Psoas muscle (tissue), 8 donors: ENCODE results near the gene ARHGDIA. TPM values are rescaled to one million over a fixed set of nuclear protein-coding genes. Genes with fewer than 3 reads are reported as not detected.

Experiments
- ATAC-seq, 4 donors: fragments of 200-7000 bp; cut with Tn5 transposase; one replicate each; pipeline ENCODE4 v1.9.1; 2020; ENCODE audit warnings: moderate library complexity in 3 of 4, mild to moderate bottlenecking in 2 of 4
- DNase-seq, 2 donors: peaks; one replicate each; pipeline ENCODE4 v3.0.0-alpha.2; 2020
- H3K27ac ChIP-seq: fragments of 200-600 bp; one replicate; pipeline ENCODE4 v1.8.0; 2022
- H3K27me3 ChIP-seq, 3 donors: fragments of 200-600 bp in 1 of 3; one replicate each; pipeline versions ENCODE4 v1.6.1 to v1.8.0; 2013 to 2022; ENCODE audit warnings: low read length in 2 of 3, mild to moderate bottlenecking in 2 of 3, moderate library complexity in 1 of 3; ENCODE audit not compliant: insufficient read depth in 3 of 3
- H3K36me3 ChIP-seq, 2 donors: fragments of 200-600 bp in 1 of 2; one replicate each; pipeline versions ENCODE4 v1.6.1 to v1.8.0; 2013 to 2022; ENCODE audit warnings: low read depth in 1 of 2, mild to moderate bottlenecking in 1 of 2, moderate library complexity in 1 of 2; ENCODE audit not compliant: insufficient read depth in 1 of 2
- H3K4me1 ChIP-seq: fragments of 200-600 bp; one replicate; pipeline ENCODE4 v1.8.0; 2022
- H3K4me3 ChIP-seq: fragments of 200-600 bp; one replicate; pipeline ENCODE4 v1.8.0; 2022; ENCODE audit warnings: mild to moderate bottlenecking
- H3K9me3 ChIP-seq: fragments of 200-600 bp; one replicate; pipeline ENCODE4 v1.8.0; 2022
- WGBS, 3 donors: extraction: QIAGEN DNeasy Blood & Tissue Kit; methylation state at CpG; one replicate each; pipeline versions ENCODE4 v1.1.6 to v1.1.7; 2013; 5-methylcytosine and 5-hydroxymethylcytosine counted together
- intact Hi-C, 2 donors: fragments of 100-400 bp; cut with DNase I; formaldehyde crosslinking; loops; one replicate each; pipeline versions ENCODE4 v1.11.0 to v1.14.2; 2022
- polyA plus RNA-seq, 3 donors: library from polyadenylated mRNA; stranded (reverse); fragments of 200-250 nt; gene quantifications; one replicate each; pipeline ENCODE4 v1.2.3, GENCODE V29; 2013
- total RNA-seq, 4 donors: library from RNA; stranded (reverse); fragmentation: NEBNext Ultra II Directional in 2 of 4; extraction: Animal tissue kit (Norgen Biotek cat#: 25700) in 2 of 4; gene quantifications; one replicate each; pipeline versions ENCODE4 v1.2.1 to v1.2.4, GENCODE V29; 2021 to 2023
- TF ChIP-seq, protein P1 (sequence below): fragments of 200-600 bp; IDR thresholded peaks from one replicate; pipeline ENCODE4 v1.8.0; 2022; ENCODE audit warnings: antibody characterized with exemption
- donor health status: healthy with polysubstance abuse.
- donor health status: DM: no; HTN: no; CAD: no; lungs with moderate emphysema.
- donor health status: Bipolar disorder and iron deficiency.
- donor health status: healthy.
- donor health status: DM: yes; HTN: yes; CAD: no.
- donor health status: DM: no; HTN: no; CAD: no.
- donor health status: DM: no; HTN: no; CAD: no.
- donor health status: DM: yes; HTN: yes; CAD: no.

The ARHGDIA gene
- total and polyA plus RNA-seq, 7 donors: 79.1 to 268 (median 149) TPM

DNA sequence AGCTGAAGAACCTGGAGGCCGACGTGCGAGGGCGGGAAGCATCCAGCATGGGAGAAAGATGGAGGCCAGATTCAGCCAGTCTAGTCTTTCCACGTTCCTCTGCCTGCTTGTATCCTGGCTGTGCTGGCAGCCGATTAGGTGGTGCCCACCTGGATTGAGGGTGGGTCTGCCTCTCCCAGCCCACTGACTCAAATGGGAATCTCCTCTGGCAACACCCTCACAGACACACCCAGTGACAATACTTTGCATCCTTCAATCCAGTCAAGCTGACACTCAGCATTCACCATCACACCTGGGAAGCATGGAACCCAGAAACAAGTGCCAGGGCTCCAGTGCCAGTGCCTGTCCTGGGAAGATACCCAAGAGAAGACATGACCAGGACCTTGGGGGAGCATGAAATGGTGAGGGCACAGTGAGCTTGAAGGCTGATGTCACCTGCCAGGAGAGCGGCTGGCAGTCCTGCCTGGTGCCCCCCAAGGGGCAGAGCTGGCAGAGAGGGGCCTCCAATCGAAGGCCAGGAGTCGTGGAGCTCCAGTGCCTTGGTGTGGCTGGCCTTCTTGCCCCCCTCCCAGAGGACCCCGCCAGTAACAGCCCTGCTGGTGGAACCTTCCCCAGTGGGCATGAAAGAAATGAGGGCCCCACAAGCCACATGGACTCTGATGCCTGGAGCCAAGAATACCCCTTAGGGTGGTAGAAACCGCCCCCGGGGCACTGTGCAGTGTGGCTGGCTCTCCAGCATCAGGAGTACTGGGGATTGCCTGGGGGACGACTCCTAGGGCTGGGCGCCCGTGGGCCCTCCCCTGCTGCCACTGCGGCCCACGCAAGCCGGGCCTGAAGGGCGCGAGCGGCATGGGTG, 30.3 kb upstream of the ARHGDIA start:
- Histone ChIP-seq H3K4me1 (peaks cover 4% of the 10 kb centered on the region), H3K27me3 (no peaks in the 10 kb centered on the region), H3K9me3 (no peaks in the 10 kb centered on the region), H3K4me3 (peak overlapping the region; percentile 57), H3K27ac (no peak overlapping the region), H3K36me3 (peaks cover 0 to 67% of the 10 kb centered on the region in 2 donors)
- ATAC-seq: peak in 3 of 4 donors; percentile 3 to 8 (median 5)
- intact Hi-C loops: no loop called here
- TF ChIP-seq, protein P1, sequence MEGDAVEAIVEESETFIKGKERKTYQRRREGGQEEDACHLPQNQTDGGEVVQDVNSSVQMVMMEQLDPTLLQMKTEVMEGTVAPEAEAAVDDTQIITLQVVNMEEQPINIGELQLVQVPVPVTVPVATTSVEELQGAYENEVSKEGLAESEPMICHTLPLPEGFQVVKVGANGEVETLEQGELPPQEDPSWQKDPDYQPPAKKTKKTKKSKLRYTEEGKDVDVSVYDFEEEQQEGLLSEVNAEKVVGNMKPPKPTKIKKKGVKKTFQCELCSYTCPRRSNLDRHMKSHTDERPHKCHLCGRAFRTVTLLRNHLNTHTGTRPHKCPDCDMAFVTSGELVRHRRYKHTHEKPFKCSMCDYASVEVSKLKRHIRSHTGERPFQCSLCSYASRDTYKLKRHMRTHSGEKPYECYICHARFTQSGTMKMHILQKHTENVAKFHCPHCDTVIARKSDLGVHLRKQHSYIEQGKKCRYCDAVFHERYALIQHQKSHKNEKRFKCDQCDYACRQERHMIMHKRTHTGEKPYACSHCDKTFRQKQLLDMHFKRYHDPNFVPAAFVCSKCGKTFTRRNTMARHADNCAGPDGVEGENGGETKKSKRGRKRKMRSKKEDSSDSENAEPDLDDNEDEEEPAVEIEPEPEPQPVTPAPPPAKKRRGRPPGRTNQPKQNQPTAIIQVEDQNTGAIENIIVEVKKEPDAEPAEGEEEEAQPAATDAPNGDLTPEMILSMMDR: no peak
- no peak for DNase-seq
- 37 to 48% (median 45%) methylated on average over 20 to 21 of the region's 21 CpGs for WGBS, 3 donors

DNA sequence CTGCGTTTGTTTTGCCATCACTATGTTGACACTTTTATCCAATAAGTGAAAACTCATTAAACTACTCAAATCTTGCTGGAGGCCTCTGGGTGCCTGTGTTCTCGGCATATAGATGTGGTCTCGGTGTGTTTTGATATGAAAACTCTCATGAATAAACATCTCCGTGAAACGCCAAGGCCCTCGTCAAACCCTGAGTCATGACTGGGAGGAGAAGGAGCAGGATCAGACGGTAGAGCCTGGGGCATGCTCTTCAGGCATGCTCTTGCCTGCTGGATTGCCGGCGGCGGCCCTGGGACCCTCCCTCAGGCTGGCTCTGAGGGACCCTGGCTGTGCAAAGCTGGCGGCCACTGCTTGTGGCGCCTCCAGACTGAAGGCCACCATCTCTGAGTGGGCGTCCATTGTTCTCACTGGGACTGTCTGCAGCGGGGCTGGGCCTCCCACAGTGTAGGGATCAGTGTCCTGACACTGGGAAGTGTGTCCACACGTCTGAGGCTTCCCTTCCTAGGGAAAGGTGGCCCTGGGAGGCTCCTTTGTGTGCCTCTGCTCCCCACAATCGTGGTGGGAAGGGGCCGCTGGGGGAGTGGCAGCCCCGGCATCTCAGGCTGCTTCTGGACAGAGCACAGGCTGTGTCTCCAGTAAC, 29.2 kb upstream of the ARHGDIA start:
- H3K27ac ChIP-seq: no peak overlapping the region
- no peak for ATAC-seq
- DNase-seq: no peak
- TF ChIP-seq, protein P1: no peak
- peaks cover 4% of the 10 kb centered on the region for H3K4me1 ChIP-seq
- intact Hi-C loops: no loop called here
- H3K27me3 ChIP-seq: no peaks in the 10 kb centered on the region
- WGBS, 3 donors: 72 to 85% (median 81%) methylated on average over 18 of the region's 18 CpGs
- H3K4me3 ChIP-seq: no peak overlapping the region
- H3K36me3 ChIP-seq: peaks cover 0 to 71% of the 10 kb centered on the region in 2 donors
- no peaks in the 10 kb centered on the region for H3K9me3 ChIP-seq

DNA sequence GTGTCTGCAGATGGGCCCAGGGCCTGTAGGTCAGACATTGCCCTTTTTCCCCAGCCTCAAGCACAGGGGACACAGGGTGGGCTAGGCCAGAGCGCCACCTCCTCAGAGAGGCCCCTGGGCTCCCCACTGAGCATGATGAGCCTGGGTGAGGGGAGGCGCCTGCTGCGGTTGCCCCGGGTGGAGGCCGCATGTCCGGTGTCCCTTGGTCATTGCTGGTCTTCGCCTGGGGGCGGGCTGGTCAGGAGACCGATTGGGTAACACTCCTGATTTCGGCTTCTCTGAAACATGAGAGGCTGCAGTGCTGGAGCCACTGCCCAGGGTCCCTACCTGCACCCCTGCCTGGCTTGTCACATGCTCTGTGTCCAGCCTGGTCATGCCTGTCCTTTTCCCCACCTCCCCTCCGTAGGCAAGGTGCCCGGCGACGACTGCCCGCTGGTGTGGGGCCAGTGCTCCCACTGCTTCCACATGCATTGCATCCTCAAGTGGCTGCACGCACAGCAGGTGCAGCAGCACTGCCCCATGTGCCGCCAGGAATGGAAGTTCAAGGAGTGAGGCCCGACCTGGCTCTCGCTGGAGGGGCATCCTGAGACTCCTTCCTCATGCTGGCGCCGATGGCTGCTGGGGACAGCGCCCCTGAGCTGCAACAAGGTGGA, 28.5 kb upstream of the ARHGDIA start:
- intact Hi-C loops: no loop called here
- Histone ChIP-seq H3K27me3 (no peaks in the 10 kb centered on the region), H3K36me3 (peaks cover 0 to 71% of the 10 kb centered on the region in 2 donors), H3K27ac (no peak overlapping the region), H3K9me3 (no peaks in the 10 kb centered on the region), H3K4me1 (peaks cover 4% of the 10 kb centered on the region), H3K4me3 (no peak overlapping the region)
- DNase-seq (no peak), ATAC-seq (peak in 1 of 4 donors; percentile 14)
- TF ChIP-seq, protein P1: no peak
- 81 to 88% (median 86%) methylated on average over 22 of the region's 22 CpGs for WGBS, 3 donors

DNA sequence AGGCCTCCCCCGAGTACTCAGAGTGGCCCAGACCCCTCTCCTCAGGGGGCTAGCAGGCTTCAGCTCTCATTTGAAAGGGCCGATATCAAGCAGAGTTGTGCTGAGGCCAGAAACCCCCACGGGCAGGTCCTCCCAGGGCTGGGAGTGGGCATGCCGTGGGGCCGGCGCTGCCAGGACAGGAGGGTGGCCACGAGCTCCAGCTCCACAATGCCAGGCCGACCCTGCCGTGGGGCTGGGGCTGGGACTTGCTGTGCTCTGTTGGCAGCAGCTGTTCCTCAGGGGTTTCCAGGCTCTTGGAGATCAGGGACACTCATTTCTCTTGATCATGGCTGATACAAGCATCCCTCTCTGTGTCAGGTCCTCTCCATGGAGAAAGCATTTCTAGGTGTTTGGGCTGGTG, 27.7 kb upstream of the ARHGDIA start:
- intact Hi-C loops: no loop called here
- Histone ChIP-seq H3K27ac (no peak overlapping the region), H3K36me3 (peaks cover 0 to 71% of the 10 kb centered on the region in 2 donors), H3K4me1 (peaks cover 4% of the 10 kb centered on the region), H3K27me3 (no peaks in the 10 kb centered on the region), H3K4me3 (no peak overlapping the region), H3K9me3 (no peaks in the 10 kb centered on the region)
- DNase-seq: no peak
- no peak for ATAC-seq
- 85 to 88% (median 86%) methylated on average over 9 of the region's 9 CpGs for WGBS, 3 donors
- TF ChIP-seq, protein P1: no peak
